ENCODE results near the gene SORT1. TPM values are rescaled to one million over a fixed set of nuclear protein-coding genes. Genes with fewer than 3 reads are reported as not detected.

Gene SORT1
- polyA plus RNA-seq, 1 of the 3 experiments (the other 2 are of a cell fraction): 8.5 TPM

- no peak overlapping the region for H3K4me2 ChIP-seq
- DNase-seq: no peak
- no peak overlapping the region for H3K4me3 ChIP-seq (ENCODE audit: low read depth in 2 of 2, low read length in 1 of 2)
- H3K9ac ChIP-seq: no peak overlapping the region
- H3F3A ChIP-seq (replicated peaks; ENCODE audit: insufficient read depth): peaks cover 18% of the 10 kb centered on the region
- H3K27ac ChIP-seq (ENCODE audit: low read depth in 2 of 2, low read length in 1 of 2): no peak overlapping the region
- TF ChIP-seq FOSL2 (IDR thresholded peaks at IDR 0.05; ENCODE audit: borderline replicate concordance, low read depth): no peak
- TF ChIP-seq GATA2 (CRISPR knock-in tag; IDR thresholded peaks at IDR 0.05): no peak
- TF ChIP-seq YY1 (IDR thresholded peaks at IDR 0.05; ENCODE audit: low read depth): no peak
- TF ChIP-seq REST (IDR thresholded peaks at IDR 0.05; ENCODE audit: low read depth, low read length): no peak
- TF ChIP-seq RXRA (IDR thresholded peaks at IDR 0.05; ENCODE audit: borderline replicate concordance, low read depth): no peak
- no peak for TF ChIP-seq NRF1 (IDR thresholded peaks at IDR 0.05; ENCODE audit: low read depth, low read length)
- TF ChIP-seq SMC3 (IDR thresholded peaks at IDR 0.05; ENCODE audit: low read depth, low read length): no peak
- no peak for TF ChIP-seq MEF2A (IDR thresholded peaks at IDR 0.05; ENCODE audit: borderline replicate concordance, low read depth)
- TF ChIP-seq TEAD4 (IDR thresholded peaks at IDR 0.05; ENCODE audit: borderline replicate concordance, insufficient read depth): no peak
- TF ChIP-seq RFX5 (IDR thresholded peaks at IDR 0.05; ENCODE audit: low read length): no peak
- TF ChIP-seq RAD21 (IDR thresholded peaks at IDR 0.05; ENCODE audit: low read length): no peak
- no peak for TF ChIP-seq EZH2phosphoT487 (IDR thresholded peaks at IDR 0.05; ENCODE audit: borderline replicate concordance, low read depth)
- no peak for TF ChIP-seq POLR2AphosphoS5 (IDR thresholded peaks at IDR 0.05; ENCODE audit: low read depth, low read length)
- H4K20me1 ChIP-seq (ENCODE audit: insufficient read depth): no peaks in the 10 kb centered on the region
- ChIA-PET CTCF (interaction anchor here (0.9 to 3.0 kb wide), 3 partner anchors 19 to 266 kb away, joined by 3 to 10 read pairs (median 4); no protein-coding TSS in a partner anchor), POLR2A (no interaction called here)
- H3K9me2 ChIP-seq: no peaks in the 10 kb centered on the region
- no peaks in the 10 kb centered on the region for H3K36me3 ChIP-seq (replicated peaks in 1 of 2; ENCODE audit: control insufficient read depth in 1 of 2, insufficient read depth in 2 of 2, low read length in 1 of 2)
- no peak overlapping the region for H2AFZ ChIP-seq (ENCODE audit: low read depth)
- H3K4me1 ChIP-seq (ENCODE audit: control insufficient read depth in 1 of 2, insufficient read depth in 2 of 2, low read depth in 1 of 2, low read length in 1 of 2): peaks cover 10 to 18% of the 10 kb centered on the region in 2 experiments; a peak in 3 of 4 replicates
- peaks cover 34% of the 10 kb centered on the region for H3K79me2 ChIP-seq (ENCODE audit: insufficient read depth)
- H3K27me3 ChIP-seq (ENCODE audit: insufficient read depth): no peaks in the 10 kb centered on the region
- 77% methylated on average over 3 of the region's 3 CpGs for WGBS (ENCODE audit: low lambda C conversion rate)
- H3K9me3 ChIP-seq: no peaks in the 10 kb centered on the region
Observed at GRCh38 chr1:109379422-109379821, 18.3 kb downstream of the SORT1 start.

- ChIA-PET CTCF (no interaction called here), POLR2A (no interaction called here)
- H3K4me1 ChIP-seq (ENCODE audit: control insufficient read depth in 1 of 2, insufficient read depth in 2 of 2, low read depth in 1 of 2, low read length in 1 of 2): peaks cover 2 to 7% of the 10 kb centered on the region in 2 experiments; a peak in 2 of 4 replicates
- no peak overlapping the region for H3K4me3 ChIP-seq (ENCODE audit: low read depth in 2 of 2, low read length in 1 of 2)
- H3F3A ChIP-seq (replicated peaks; ENCODE audit: insufficient read depth): peaks cover 18% of the 10 kb centered on the region
- no peak overlapping the region for H2AFZ ChIP-seq (ENCODE audit: low read depth)
- no peaks in the 10 kb centered on the region for H3K9me3 ChIP-seq
- H3K4me2 ChIP-seq: no peak overlapping the region
- peaks cover 50% of the 10 kb centered on the region for H3K79me2 ChIP-seq (ENCODE audit: insufficient read depth)
- no peak for DNase-seq
- no peaks in the 10 kb centered on the region for H3K27me3 ChIP-seq (ENCODE audit: insufficient read depth)
- H3K27ac ChIP-seq (ENCODE audit: low read depth in 2 of 2, low read length in 1 of 2): no peak overlapping the region
- WGBS (ENCODE audit: low lambda C conversion rate): 93% methylated on average over 4 of the region's 4 CpGs
- no peaks in the 10 kb centered on the region for H4K20me1 ChIP-seq (ENCODE audit: insufficient read depth)
- H3K9me2 ChIP-seq: no peaks in the 10 kb centered on the region
- no peak overlapping the region for H3K9ac ChIP-seq
- no peaks in the 10 kb centered on the region for H3K36me3 ChIP-seq (replicated peaks in 1 of 2; ENCODE audit: control insufficient read depth in 1 of 2, insufficient read depth in 2 of 2, low read length in 1 of 2)
- TF ChIP-seq JUND (IDR thresholded peaks at IDR 0.05) (no peak), RFX5 (IDR thresholded peaks at IDR 0.05; ENCODE audit: low read length) (no peak), MAX (IDR thresholded peaks at IDR 0.05; ENCODE audit: low read depth) (no peak), FOXJ3 (CRISPR knock-in tag; IDR thresholded peaks at IDR 0.05) (no peak), GABPA (IDR thresholded peaks at IDR 0.05; ENCODE audit: low read depth) (no peak), RXRA (IDR thresholded peaks at IDR 0.05; ENCODE audit: borderline replicate concordance, low read depth) (no peak), EZH2phosphoT487 (IDR thresholded peaks at IDR 0.05; ENCODE audit: borderline replicate concordance, low read depth) (no peak), ZBTB33 (IDR thresholded peaks at IDR 0.05; ENCODE audit: borderline replicate concordance, low read depth) (no peak), EP300 (IDR thresholded peaks at IDR 0.05; ENCODE audit: borderline replicate concordance in 1 of 2, low read depth in 1 of 2, low read length in 1 of 2) (no peak), MXI1 (IDR thresholded peaks at IDR 0.05; ENCODE audit: low read depth, low read length) (no peak)
Observed at GRCh38 chr1:109377698-109378097, 20.0 kb downstream of the SORT1 start.
